CD14-positive monocyte (primary cell): ENCODE measurements around the gene APOH. TPM values are rescaled to one million over a fixed set of nuclear protein-coding genes. Genes with fewer than 3 reads are reported as not detected.

ENCODE experiments used
- DNase-seq, 3 donors: peaks; one replicate each; pipeline ENCODE4 v3.0.0-alpha.2; 2011 to 2022
- H2AFZ ChIP-seq: 2 replicates; pipeline ENCODE4 v1.6.0; 2012; ENCODE audit warnings: mild to moderate bottlenecking, low read depth, low read length, inconsistent platforms; ENCODE audit not compliant: insufficient read depth, poor library complexity, severe bottlenecking
- H3K27ac ChIP-seq, 2 donors: 1 replicate in 1 of 2; 2 replicates in 1 of 2; pipeline ENCODE4 v1.5.1; 2012 to 2013; ENCODE audit warnings: low read length in 2 of 2, control low read depth in 1 of 2, inconsistent platforms in 1 of 2, low read depth in 1 of 2, mild to moderate bottlenecking in 1 of 2
- H3K27me3 ChIP-seq, 2 donors: one replicate each; pipeline versions ENCODE4 v1.6.0 to v1.6.1; 2011 to 2013; ENCODE audit warnings: low read length in 2 of 2; ENCODE audit not compliant: control insufficient read depth in 2 of 2, insufficient read depth in 2 of 2
- H3K36me3 ChIP-seq, 2 donors: replicated peaks in 1 of 2; 1 replicate in 1 of 2; 2 replicates in 1 of 2; pipeline versions ENCODE4 v1.5.1 to v1.6.1; 2012 to 2013; ENCODE audit warnings: low read length in 2 of 2, control low read depth in 1 of 2, inconsistent platforms in 1 of 2, mild to moderate bottlenecking in 1 of 2; ENCODE audit not compliant: insufficient read depth in 2 of 2, control insufficient read depth in 1 of 2
- H3K4me1 ChIP-seq, 2 donors: 1 replicate in 1 of 2; 2 replicates in 1 of 2; pipeline versions ENCODE4 v1.5.1 to v1.6.1; 2012 to 2013; ENCODE audit warnings: low read length in 2 of 2, control low read depth in 1 of 2, inconsistent platforms in 1 of 2, mild to moderate bottlenecking in 1 of 2, moderate library complexity in 1 of 2; ENCODE audit not compliant: insufficient read depth in 2 of 2, control insufficient read depth in 1 of 2
- H3K4me2 ChIP-seq: replicated peaks from 2 replicates; pipeline ENCODE3; 2012; ENCODE audit warnings: low read length, moderate library complexity, mild to moderate bottlenecking; ENCODE audit not compliant: poor library complexity, severe bottlenecking; ENCODE audit errors: extremely low read depth
- H3K4me3 ChIP-seq, 3 experiments: fragments of 200-600 bp in 1 of 3; sonication (generic) in 1 of 3; replicated peaks in 1 of 3; 1 replicate in 2 of 3; 2 replicates in 1 of 3; pipeline ENCODE4 v1.5.1; 2011 to 2013; ENCODE audit warnings: low read length in 3 of 3, mild to moderate bottlenecking in 3 of 3, control low read depth in 2 of 3, low read depth in 2 of 3, inconsistent platforms in 1 of 3, moderate library complexity in 1 of 3
- H3K79me2 ChIP-seq: 2 replicates; pipeline ENCODE4 v1.6.0; 2012; ENCODE audit warnings: mild to moderate bottlenecking, control low read depth, inconsistent platforms, low read length, moderate library complexity; ENCODE audit not compliant: insufficient read depth
- H3K9ac ChIP-seq: 2 replicates; pipeline ENCODE4 v1.6.0; 2017; ENCODE audit warnings: low read length, mild to moderate bottlenecking; ENCODE audit not compliant: insufficient read depth, poor library complexity, severe bottlenecking
- H3K9me3 ChIP-seq, 2 donors: replicated peaks in 1 of 2; 1 replicate in 1 of 2; 2 replicates in 1 of 2; pipeline versions ENCODE4 v1.5.1 to v1.6.1; 2012 to 2013; ENCODE audit warnings: low read length in 2 of 2, control low read depth in 1 of 2; ENCODE audit not compliant: control insufficient read depth in 1 of 2, insufficient read depth in 1 of 2
- H4K20me1 ChIP-seq: 2 replicates; pipeline ENCODE4 v1.6.0; 2012; ENCODE audit warnings: mild to moderate bottlenecking, low read length, control low read depth, moderate library complexity; ENCODE audit not compliant: insufficient read depth
- H3K27ac Mint-ChIP-seq, 7 donors: one replicate each; pipeline ENCODE4 v1.8.0; 2020; ENCODE audit warnings: mild to moderate bottlenecking in 7 of 7, mixed read lengths in 7 of 7, moderate library complexity in 6 of 7, inconsistent platforms in 2 of 7
- H3K27me3 Mint-ChIP-seq, 3 donors: one replicate each; pipeline ENCODE4 v1.8.0; 2021 to 2022; ENCODE audit warnings: low read depth in 3 of 3, mild to moderate bottlenecking in 3 of 3, mixed read lengths in 3 of 3, moderate library complexity in 3 of 3, inconsistent platforms in 1 of 3
- H3K36me3 Mint-ChIP-seq, 2 donors: one replicate each; pipeline ENCODE4 v1.8.0; 2020; ENCODE audit warnings: mixed read lengths in 2 of 2, inconsistent platforms in 1 of 2, mild to moderate bottlenecking in 1 of 2
- H3K4me1 Mint-ChIP-seq: one replicate; pipeline ENCODE4 v1.8.0; 2020; ENCODE audit warnings: mild to moderate bottlenecking, mixed read lengths
- H3K4me3 Mint-ChIP-seq, 2 donors: one replicate each; pipeline ENCODE4 v1.8.0; 2020; ENCODE audit warnings: mild to moderate bottlenecking in 2 of 2, mixed read lengths in 2 of 2, moderate library complexity in 1 of 2
- H3K9me3 Mint-ChIP-seq, 7 donors: one replicate each; pipeline ENCODE4 v1.8.0; 2020 to 2022; ENCODE audit warnings: mixed read lengths in 7 of 7, mild to moderate bottlenecking in 6 of 7, moderate library complexity in 6 of 7, inconsistent platforms in 2 of 7
- CTCF ChIP-seq: fragments of 200-600 bp; IDR thresholded peaks from one replicate; pipeline ENCODE4 v1.8.0; 2022; ENCODE audit warnings: antibody characterized with exemption, mild to moderate bottlenecking
- WGBS: methylation state at CpG from one replicate; pipeline ENCODE4 v1.1.5; 2013; ENCODE audit warnings: missing lambda C conversion rate; ENCODE audit not compliant: insufficient coverage; 5-methylcytosine and 5-hydroxymethylcytosine counted together
- intact Hi-C, 2 donors: fragments of 100-400 bp; cut with micrococcal nuclease; formaldehyde crosslinking; loops; one replicate each; pipeline versions ENCODE4 v1.15.0 to v1.15.1; 2023
- polyA plus RNA-seq, 3 donors: library from polyadenylated mRNA; depleted of rRNA in 1 of 3; unstranded in 2 of 3; stranded (reverse) in 1 of 3; fragments of 300-500 nt in 2 of 3; fragments of >200 nt in 1 of 3; fragmentation: Illumina TruSeq in 2 of 3; gene quantifications; 1 replicate in 2 of 3; 2 replicates in 1 of 3; pipeline ENCODE4 v1.2.3, GENCODE V29; 2012 to 2021

Gene APOH
- polyA plus RNA-seq, 3 donors: not detected

DNA sequence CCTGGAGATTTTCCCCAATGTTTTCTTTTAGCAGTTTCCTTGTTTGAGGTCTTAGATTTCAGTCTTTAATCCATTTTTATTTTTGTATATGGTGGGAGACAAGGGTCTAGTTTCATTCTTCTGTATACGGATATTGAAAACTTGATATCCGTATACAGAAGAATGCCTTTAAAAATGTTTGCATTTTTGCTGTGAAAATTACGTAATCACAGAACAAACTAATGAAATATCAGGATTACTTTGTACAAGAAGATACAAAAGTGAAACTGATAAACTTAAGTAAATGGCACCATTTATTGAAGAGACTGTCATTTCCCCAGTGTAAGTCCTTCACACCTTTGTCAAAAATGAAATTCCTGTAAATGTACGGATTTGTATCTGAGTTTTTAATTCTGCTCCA lies 50.6 kb downstream of the APOH start:
- no peak overlapping the region for H3K9ac ChIP-seq
- Mint-ChIP-seq H3K27ac (no peak overlapping the region), H3K36me3 (no peaks in the 10 kb centered on the region), H3K4me1 (no peaks in the 10 kb centered on the region), H3K27me3 (peaks cover 0 to 2% (median under 1%) of the 10 kb centered on the region in 3 donors), H3K4me3 (no peak overlapping the region), H3K9me3 (peaks cover 0 to 4% (median 0%) of the 10 kb centered on the region in 7 donors)
- H3K27ac ChIP-seq: no peak overlapping the region
- no peak for TF ChIP-seq CTCF
- no peak overlapping the region for H3K4me2 ChIP-seq
- H3K4me1 ChIP-seq: no peaks in the 10 kb centered on the region
- H3K36me3 ChIP-seq: no peaks in the 10 kb centered on the region
- no peak for DNase-seq
- no peak overlapping the region for H2AFZ ChIP-seq
- WGBS: no CpG with 5 or more reads among the region's 4 CpGs
- intact Hi-C loops: no loop called here
- no peaks in the 10 kb centered on the region for H3K9me3 ChIP-seq
- H3K4me3 ChIP-seq: no peak overlapping the region
- no peaks in the 10 kb centered on the region for H3K27me3 ChIP-seq
- no peaks in the 10 kb centered on the region for H4K20me1 ChIP-seq
- H3K79me2 ChIP-seq: no peaks in the 10 kb centered on the region

DNA sequence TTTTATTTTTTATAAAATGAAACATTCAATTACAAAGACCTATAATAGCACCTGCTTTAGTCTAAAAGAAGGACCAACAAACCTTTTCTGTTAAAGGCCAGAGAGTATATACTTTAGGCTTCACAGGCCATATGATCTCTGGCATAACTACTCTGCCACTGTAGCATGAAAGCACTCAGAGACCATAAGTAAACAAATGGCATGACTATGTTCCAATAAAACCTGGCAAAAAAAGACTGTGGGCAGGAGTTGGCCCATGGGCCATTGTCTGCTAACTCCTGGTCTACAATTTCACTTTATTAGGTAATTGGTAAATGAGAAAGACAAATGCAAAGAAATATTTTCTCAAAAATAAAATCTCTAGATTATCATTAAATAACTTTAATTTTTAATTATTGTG lies 52.2 kb downstream of the APOH start:
- H3K4me3 Mint-ChIP-seq: no peak overlapping the region
- no peaks in the 10 kb centered on the region for H3K36me3 ChIP-seq
- no peak overlapping the region for H3K9ac ChIP-seq
- no peak overlapping the region for H3K4me3 ChIP-seq
- H3K27me3 Mint-ChIP-seq: peaks cover 0 to 2% (median 2%) of the 10 kb centered on the region in 3 donors
- no peak overlapping the region for H3K4me2 ChIP-seq
- no peaks in the 10 kb centered on the region for H3K79me2 ChIP-seq
- intact Hi-C loops: no loop called here
- peaks cover 0 to 4% (median 0%) of the 10 kb centered on the region in 7 donors for H3K9me3 Mint-ChIP-seq
- no peak for TF ChIP-seq CTCF
- H3K36me3 Mint-ChIP-seq: no peaks in the 10 kb centered on the region
- no peaks in the 10 kb centered on the region for H3K4me1 ChIP-seq
- H4K20me1 ChIP-seq: no peaks in the 10 kb centered on the region
- no peak overlapping the region for H3K27ac ChIP-seq
- H2AFZ ChIP-seq: no peak overlapping the region
- no peak overlapping the region for H3K27ac Mint-ChIP-seq
- H3K4me1 Mint-ChIP-seq: no peaks in the 10 kb centered on the region
- no peak for DNase-seq
- H3K9me3 ChIP-seq: no peaks in the 10 kb centered on the region
- no peaks in the 10 kb centered on the region for H3K27me3 ChIP-seq
